ENCODE measurements around the gene MYH16. TPM values are rescaled to one million over a fixed set of nuclear protein-coding genes. Genes with fewer than 3 reads are reported as not detected.
"Not testable (repeated sequence)": the region's sequence is repeated elsewhere in the genome, so short reads cannot be mapped to it uniquely, and the experiment has no call there.

Gene MYH16
- total and polyA plus RNA-seq, 4 donors = not detected

GRCh38 chr7:99326408-99326782, 53.8 kb downstream of the MYH16 start:
- TF ChIP-seq NR2F2 (IDR thresholded peaks at IDR 0.05) = no peak
- no peak for TF ChIP-seq EGR1 (IDR thresholded peaks at IDR 0.05; ENCODE audit: low read depth in 2 of 2)
- TF ChIP-seq JUND (IDR thresholded peaks at IDR 0.05) = no peak
- no peak for TF ChIP-seq FOXA2 (IDR thresholded peaks at IDR 0.05)
- Histone ChIP-seq H3K27me3 (ENCODE audit: control insufficient read depth in 4 of 4, insufficient read depth in 4 of 4, low read length in 3 of 4) (no peaks in the 10 kb centered on the region), H3K27ac (ENCODE audit: low read depth in 1 of 2, low read length in 2 of 2) (peak overlapping the region; percentile 57 to 75), H3K4me1 (ENCODE audit: control insufficient read depth in 4 of 4, insufficient read depth in 4 of 4, low read length in 3 of 4) (peaks cover 15 to 33% (median 23%) of the 10 kb centered on the region in 4 donors), H3K9me3 (ENCODE audit: control insufficient read depth in 4 of 4, low read length in 3 of 4) (no peaks in the 10 kb centered on the region), H3K9ac (ENCODE audit: low read depth in 1 of 2, low read length in 2 of 2) (peak overlapping the region; percentile 76 to 98), H3K36me3 (ENCODE audit: control insufficient read depth in 4 of 4, insufficient read depth in 3 of 4, low read depth in 1 of 4, low read length in 3 of 4) (no peaks in the 10 kb centered on the region), H3K4me3 (ENCODE audit: low read depth in 1 of 3, low read length in 3 of 3) (peak overlapping the region; percentile 62 to 79 (median 75))
- DNase-seq (ENCODE audit: low spot score) = no peak
- 2% methylated on average over 10 of the region's 10 CpGs for WGBS

GRCh38 chr7:99330314-99330961, 57.8 kb downstream of the MYH16 start:
- H3K36me3 ChIP-seq (ENCODE audit: control insufficient read depth in 4 of 4, insufficient read depth in 3 of 4, low read depth in 1 of 4, low read length in 3 of 4) = peaks cover 2 to 13% (median 9%) of the 10 kb centered on the region in 4 donors

GRCh38 chr7:99331002-99331401, 58.4 kb downstream of the MYH16 start:
- H3K4me3 ChIP-seq (ENCODE audit: low read depth in 1 of 3, low read length in 3 of 3) = no peak overlapping the region
- no peaks in the 10 kb centered on the region for H3K27me3 ChIP-seq (ENCODE audit: control insufficient read depth in 4 of 4, insufficient read depth in 4 of 4, low read length in 3 of 4)
- no peak for DNase-seq (ENCODE audit: low spot score)
- peaks cover 9 to 26% (median 16%) of the 10 kb centered on the region in 4 donors for H3K4me1 ChIP-seq (ENCODE audit: control insufficient read depth in 4 of 4, insufficient read depth in 4 of 4, low read length in 3 of 4)
- no peak overlapping the region for H3K9ac ChIP-seq (ENCODE audit: low read depth in 1 of 2, low read length in 2 of 2)
- WGBS = 94% methylated on average over 2 of the region's 2 CpGs
- TF ChIP-seq SP1 (IDR thresholded peaks at IDR 0.05) (no peak), GABPA (IDR thresholded peaks at IDR 0.05 in 1 of 2, conservative IDR thresholded peaks at IDR 0.05 in 1 of 2) (no peak), RAD21 (IDR thresholded peaks at IDR 0.05) (no peak), RXRA (IDR thresholded peaks at IDR 0.05) (no peak), MAX (IDR thresholded peaks at IDR 0.05) (no peak)
- peaks cover 2 to 13% (median 11%) of the 10 kb centered on the region in 4 donors for H3K36me3 ChIP-seq (ENCODE audit: control insufficient read depth in 4 of 4, insufficient read depth in 3 of 4, low read depth in 1 of 4, low read length in 3 of 4)
- no peak overlapping the region for H3K27ac ChIP-seq (ENCODE audit: low read depth in 1 of 2, low read length in 2 of 2)
- H3K9me3 ChIP-seq (ENCODE audit: control insufficient read depth in 4 of 4, low read length in 3 of 4) = no peaks in the 10 kb centered on the region

More at GRCh38 chr7:99330314-99330961, 57.8 kb downstream of the MYH16 start:
- H3K9me3 ChIP-seq (ENCODE audit: control insufficient read depth in 4 of 4, low read length in 3 of 4); H3K27me3 ChIP-seq (ENCODE audit: control insufficient read depth in 4 of 4, insufficient read depth in 4 of 4, low read length in 3 of 4); DNase-seq (ENCODE audit: low spot score); H3K4me3 ChIP-seq (ENCODE audit: low read depth in 1 of 3, low read length in 3 of 3); H3K9ac ChIP-seq (ENCODE audit: low read depth in 1 of 2, low read length in 2 of 2); H3K27ac ChIP-seq (ENCODE audit: low read depth in 1 of 2, low read length in 2 of 2): not testable (repeated sequence)
- WGBS = 82% methylated on average over 8 of the region's 8 CpGs
- peaks cover 9 to 26% (median 16%) of the 10 kb centered on the region in 4 donors for H3K4me1 ChIP-seq (ENCODE audit: control insufficient read depth in 4 of 4, insufficient read depth in 4 of 4, low read length in 3 of 4)

GRCh38 chr7:99339595-99339994, 67.0 kb downstream of the MYH16 start:
- H3K36me3 ChIP-seq (ENCODE audit: control insufficient read depth in 4 of 4, insufficient read depth in 3 of 4, low read depth in 1 of 4, low read length in 3 of 4) = peaks cover 2 to 52% (median 40%) of the 10 kb centered on the region in 4 donors

More at GRCh38 chr7:99339595-99339994, 67.0 kb downstream of the MYH16 start:
- Histone ChIP-seq H3K9me3 (ENCODE audit: control insufficient read depth in 4 of 4, low read length in 3 of 4) (no peaks in the 10 kb centered on the region), H3K4me3 (ENCODE audit: low read depth in 1 of 3, low read length in 3 of 3) (no peak overlapping the region), H3K27me3 (ENCODE audit: control insufficient read depth in 4 of 4, insufficient read depth in 4 of 4, low read length in 3 of 4) (no peaks in the 10 kb centered on the region), H3K4me1 (ENCODE audit: control insufficient read depth in 4 of 4, insufficient read depth in 4 of 4, low read length in 3 of 4) (no peaks in the 10 kb centered on the region), H3K27ac (ENCODE audit: low read depth in 1 of 2, low read length in 2 of 2) (no peak overlapping the region), H3K9ac (ENCODE audit: low read depth in 1 of 2, low read length in 2 of 2) (no peak overlapping the region)
- TF ChIP-seq RAD21 (IDR thresholded peaks at IDR 0.05) = no peak
- no peak for TF ChIP-seq FOXA1 (IDR thresholded peaks at IDR 0.05)
- TF ChIP-seq JUND (IDR thresholded peaks at IDR 0.05) = no peak
- no peak for TF ChIP-seq NR2F2 (IDR thresholded peaks at IDR 0.05)
- TF ChIP-seq FOXA2 (IDR thresholded peaks at IDR 0.05) = no peak
- no peak for TF ChIP-seq YY1 (IDR thresholded peaks at IDR 0.05)
- TF ChIP-seq MAX (IDR thresholded peaks at IDR 0.05) = no peak
- no peak for DNase-seq (ENCODE audit: low spot score)
- 97% methylated on average over 3 of the region's 3 CpGs for WGBS
